DOHH2 (cell line): ENCODE results near the gene PTCRA.

Experiments used
- EZH2phosphoT487 ChIP-seq: fragments of 200-600 bp; sonication (generic); IDR thresholded peaks from 2 replicates; pipeline ENCODE4 v1.6.1; 2017; ENCODE audit warnings: borderline replicate concordance, mild to moderate bottlenecking, antibody characterized with exemption, low read length, moderate library complexity, mixed read lengths
- TF ChIP-seq, protein P1 (sequence below): fragments of 200-600 bp; sonication (generic); IDR thresholded peaks from one replicate; pipeline ENCODE4 v1.5.1; 2014; ENCODE audit warnings: antibody characterized with exemption, mild to moderate bottlenecking, low read depth, low read length; ENCODE audit not compliant: poor library complexity, severe bottlenecking

GRCh38 chr6:42938987-42939809 lies 23.3 kb downstream of the PTCRA start:
- TF ChIP-seq, protein P1, sequence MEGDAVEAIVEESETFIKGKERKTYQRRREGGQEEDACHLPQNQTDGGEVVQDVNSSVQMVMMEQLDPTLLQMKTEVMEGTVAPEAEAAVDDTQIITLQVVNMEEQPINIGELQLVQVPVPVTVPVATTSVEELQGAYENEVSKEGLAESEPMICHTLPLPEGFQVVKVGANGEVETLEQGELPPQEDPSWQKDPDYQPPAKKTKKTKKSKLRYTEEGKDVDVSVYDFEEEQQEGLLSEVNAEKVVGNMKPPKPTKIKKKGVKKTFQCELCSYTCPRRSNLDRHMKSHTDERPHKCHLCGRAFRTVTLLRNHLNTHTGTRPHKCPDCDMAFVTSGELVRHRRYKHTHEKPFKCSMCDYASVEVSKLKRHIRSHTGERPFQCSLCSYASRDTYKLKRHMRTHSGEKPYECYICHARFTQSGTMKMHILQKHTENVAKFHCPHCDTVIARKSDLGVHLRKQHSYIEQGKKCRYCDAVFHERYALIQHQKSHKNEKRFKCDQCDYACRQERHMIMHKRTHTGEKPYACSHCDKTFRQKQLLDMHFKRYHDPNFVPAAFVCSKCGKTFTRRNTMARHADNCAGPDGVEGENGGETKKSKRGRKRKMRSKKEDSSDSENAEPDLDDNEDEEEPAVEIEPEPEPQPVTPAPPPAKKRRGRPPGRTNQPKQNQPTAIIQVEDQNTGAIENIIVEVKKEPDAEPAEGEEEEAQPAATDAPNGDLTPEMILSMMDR, result no peak
- TF ChIP-seq EZH2phosphoT487, result no peak
